HTR-8/SVneo (cell line): Measurements from ENCODE around the gene CD37.

Experiments
- DNase-seq: peaks from one replicate; pipeline ENCODE4 v3.0.0; 2011; ENCODE audit warnings: low spot score, mixed read lengths; ENCODE audit not compliant: insufficient read length
- FAIRE-seq: peaks from 2 replicates; lab custom pipeline; 2011; peaks lifted over from hg19 to GRCh38; lab: Jason Lieb, UNC

CD37 gene

DNA sequence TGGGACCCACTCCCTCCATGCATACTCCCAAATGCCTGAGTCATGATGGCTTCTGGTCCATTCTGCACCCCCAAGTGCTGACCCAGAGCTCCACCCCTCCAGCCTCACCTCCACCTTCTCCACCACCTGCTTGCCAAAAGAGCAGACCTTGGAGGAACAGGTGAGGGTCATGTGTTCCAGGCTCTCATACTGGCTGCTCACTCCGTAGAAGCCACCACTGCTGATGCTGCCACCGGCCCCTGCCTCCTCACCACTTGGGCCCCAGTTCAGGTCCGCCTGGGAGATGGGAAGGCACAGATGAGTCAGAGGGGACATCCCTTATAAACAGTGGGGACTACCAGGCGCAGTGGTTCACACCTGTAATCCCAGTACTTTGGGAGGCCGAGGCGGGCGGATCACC lies 7.9 kb downstream of the CD37 start:
- no peak for FAIRE-seq
- DNase-seq, result no peak

DNA sequence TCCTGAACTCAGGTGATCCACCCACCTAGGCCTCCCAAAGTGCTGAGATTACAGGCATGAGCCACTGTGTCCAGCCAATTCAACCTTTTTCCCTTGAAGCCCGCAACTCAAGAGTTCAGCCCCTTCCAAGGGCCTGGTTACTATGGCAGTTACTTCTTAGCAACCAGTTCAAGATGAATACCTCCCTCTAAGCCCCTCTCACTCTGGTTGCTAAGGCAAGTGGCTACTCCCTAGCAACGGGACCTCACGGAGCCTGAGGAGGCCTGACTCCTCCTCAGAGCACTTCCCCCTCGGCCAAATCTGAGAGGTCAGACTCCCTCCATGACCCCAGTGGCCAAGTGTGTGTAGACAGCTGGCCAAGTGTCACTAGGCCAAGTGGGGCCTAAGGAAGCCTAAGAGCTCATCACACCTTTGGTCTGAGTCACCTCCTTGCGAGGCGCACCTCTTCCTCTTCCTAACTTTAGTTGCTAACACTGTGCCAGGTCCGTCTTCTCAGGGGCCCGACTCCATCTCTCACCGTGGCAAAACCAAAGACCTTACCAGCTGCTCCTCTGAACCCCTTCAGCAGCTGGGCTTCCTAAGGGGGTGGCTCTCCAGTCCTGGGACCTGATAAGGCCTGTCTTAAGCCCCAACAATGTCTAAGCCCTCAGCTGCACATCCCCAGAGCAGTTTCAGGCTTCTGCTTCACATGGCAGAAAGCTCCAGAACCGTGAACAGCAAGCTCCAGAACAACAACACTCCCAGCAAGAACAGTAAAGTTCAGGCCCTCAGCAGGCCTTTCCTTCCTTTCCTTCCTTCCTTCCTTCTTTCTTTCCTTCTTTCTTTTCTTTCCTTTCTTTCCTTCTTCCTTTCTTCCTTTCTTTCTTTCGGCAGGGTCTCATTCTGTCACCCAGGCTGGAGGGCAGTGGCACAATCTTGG lies 9.6 kb downstream of the CD37 start:
- DNase-seq, result no peak

DNA sequence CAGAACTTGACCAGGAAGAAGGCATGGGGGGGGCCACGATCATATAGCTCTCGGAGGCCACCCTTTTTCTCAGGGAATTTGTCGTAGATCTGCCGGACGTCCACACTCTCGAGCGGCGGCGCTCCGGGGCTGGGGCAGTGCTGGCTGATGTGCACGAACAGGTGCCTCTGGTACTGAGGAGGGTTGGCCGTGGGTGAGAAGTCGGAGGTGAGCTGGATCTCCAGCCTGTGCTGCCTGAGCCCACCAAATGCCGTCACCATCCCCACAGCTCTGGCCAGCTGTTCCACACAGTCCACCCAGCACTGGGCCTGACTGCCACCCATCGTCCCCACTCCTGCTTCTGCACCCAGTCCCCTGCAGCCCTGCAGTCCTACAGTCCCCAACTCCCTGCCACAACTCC lies 12.0 kb downstream of the CD37 start:
- no peak for DNase-seq

More for the DNA sequence above, 9.6 kb downstream of the CD37 start:
- FAIRE-seq, result no peak

GRCh38 chr19:49347835-49348234 lies 12.6 kb downstream of the CD37 start:
- DNase-seq, result peak; percentile 62

More for the DNA sequence above, 12.0 kb downstream of the CD37 start:
- no peak for FAIRE-seq

DNA sequence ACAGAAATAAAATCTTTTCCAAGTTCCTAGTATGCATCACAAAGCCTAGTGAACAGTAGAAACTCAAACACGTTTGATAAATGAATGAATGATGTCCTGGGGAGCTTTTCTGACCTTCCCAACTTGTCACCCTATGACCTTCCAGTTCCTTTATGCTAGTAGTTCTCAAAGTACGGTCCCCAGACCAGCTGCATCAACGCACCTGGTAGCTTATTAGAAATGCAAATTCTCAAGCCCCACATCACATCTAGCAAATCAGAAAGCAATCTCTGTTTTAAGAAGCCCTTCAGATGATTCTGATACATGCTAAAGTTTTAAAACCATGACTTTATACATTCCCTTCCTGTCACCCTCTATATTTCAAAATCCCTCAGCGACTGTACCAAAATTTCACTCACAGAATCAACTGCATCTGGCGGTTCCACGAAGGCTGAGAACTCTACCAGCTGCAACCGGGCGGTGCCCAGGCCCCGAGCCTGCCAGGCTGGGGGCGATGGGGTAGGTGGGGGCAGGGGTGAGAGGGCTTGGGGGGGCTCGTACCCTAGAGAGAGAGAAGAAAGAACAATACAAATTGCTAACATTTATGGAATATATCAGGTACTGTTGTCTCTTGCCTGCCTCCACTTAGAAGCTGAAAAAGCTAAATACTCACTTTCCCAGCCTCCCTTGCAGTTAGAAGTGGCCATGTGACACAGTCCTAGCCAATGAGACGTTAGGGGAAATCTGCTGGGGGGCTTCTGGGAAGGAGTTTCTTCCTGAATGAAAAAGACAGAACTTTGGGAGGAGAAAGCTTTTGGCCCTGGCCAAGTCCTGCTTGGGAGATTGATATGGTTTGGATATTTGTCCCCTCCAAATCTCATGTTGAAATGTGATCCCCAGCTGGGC lies 13.3 kb downstream of the CD37 start:
- no peak for FAIRE-seq
- DNase-seq, result no peak

More at GRCh38 chr19:49347835-49348234, 12.6 kb downstream of the CD37 start:
- FAIRE-seq, result no peak

DNA sequence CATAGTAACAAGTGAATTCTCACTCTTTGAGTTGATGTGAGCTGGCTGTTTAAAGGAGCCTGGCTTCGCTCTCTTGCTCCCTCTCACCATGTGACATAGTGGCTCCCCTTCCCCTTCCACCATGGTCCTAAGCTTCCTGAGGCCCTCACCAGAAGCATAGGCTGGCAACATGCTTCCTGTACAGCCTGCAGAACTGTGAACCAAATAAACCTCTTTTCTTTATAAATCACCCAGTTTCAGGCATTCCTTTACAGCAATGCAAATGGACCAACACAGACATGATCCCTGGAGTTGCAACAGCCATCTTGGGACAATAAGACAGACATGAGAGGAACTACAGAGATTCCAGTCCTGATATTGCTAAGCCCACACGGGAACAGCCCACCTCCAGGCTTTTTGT lies 14.4 kb downstream of the CD37 start:
- no peak for DNase-seq
- FAIRE-seq, result no peak

GRCh38 chr19:49355909-49356353 lies 20.7 kb downstream of the CD37 start:
- DNase-seq, result no peak
- FAIRE-seq, result no peak

- no peak for DNase-seq
- no peak for FAIRE-seq
Observed at GRCh38 chr19:49356382-49356781, 21.2 kb downstream of the CD37 start.

DNA sequence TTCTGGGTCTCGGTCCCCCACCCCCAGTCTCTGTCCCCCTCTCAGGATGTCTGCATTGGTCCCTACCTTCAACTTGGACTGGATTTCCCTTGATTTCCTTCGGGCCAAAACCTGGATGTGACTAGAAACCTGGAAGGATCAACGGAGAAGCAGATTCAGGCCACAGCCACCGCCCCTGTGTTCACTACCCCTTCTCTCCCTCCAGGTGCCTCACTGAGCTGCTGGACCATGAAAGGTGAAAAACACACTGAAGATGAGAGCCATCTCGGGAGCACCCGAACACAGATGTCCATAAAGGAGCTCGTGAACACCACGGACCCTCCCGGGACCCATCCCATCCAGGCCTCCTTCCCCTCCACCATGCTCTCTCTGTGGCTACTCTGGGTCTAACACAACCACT lies 22.0 kb downstream of the CD37 start:
- FAIRE-seq (no peak), DNase-seq (no peak)

DNA sequence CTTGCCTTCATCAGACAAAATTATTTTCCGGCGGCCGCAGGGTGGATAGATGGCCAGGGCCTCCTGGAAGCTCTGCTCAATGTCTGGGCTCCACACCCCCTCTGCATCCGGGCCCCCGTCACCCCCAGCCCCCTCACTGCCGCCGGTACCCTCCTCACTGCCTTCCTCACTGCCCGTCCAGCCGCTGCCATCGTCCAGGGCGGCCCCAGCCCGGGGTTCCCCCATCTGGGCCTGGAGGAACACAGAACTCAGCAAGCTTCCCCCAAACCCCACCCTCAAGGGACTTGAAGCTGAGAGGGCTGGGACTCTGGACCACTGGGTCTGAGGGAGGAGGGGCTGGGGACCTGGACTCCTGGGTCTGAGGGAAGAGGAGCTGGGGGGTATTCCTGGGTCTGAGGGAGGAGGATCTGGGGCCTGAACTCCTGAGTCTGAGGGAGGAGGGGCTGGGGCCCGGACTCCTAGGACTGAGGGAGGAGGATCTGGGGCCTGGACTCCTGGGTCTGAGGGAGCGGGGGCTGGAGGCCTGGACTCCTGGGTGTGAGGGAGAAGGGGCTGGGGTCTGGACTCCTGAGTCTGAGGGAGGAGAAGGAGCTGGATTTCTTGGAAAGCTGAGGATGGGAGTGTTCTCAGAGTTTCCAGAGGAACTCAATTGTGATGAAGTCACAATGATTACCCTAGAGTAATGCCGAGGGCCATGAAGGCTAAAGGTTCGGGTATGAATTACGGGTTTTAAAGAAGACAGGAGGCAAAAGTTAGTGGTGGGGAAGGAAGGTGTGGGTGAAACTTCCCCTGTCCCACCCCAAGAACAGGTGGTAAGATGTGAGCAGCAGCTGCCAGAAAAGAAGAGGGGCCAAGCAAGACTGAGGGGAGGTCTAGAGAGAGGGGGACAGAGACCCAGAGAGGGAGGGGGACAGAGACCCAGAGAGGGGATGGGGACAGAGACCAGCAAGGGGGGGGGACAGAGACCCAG lies 24.9 kb downstream of the CD37 start:
- DNase-seq (no peak), FAIRE-seq (no peak)

DNA sequence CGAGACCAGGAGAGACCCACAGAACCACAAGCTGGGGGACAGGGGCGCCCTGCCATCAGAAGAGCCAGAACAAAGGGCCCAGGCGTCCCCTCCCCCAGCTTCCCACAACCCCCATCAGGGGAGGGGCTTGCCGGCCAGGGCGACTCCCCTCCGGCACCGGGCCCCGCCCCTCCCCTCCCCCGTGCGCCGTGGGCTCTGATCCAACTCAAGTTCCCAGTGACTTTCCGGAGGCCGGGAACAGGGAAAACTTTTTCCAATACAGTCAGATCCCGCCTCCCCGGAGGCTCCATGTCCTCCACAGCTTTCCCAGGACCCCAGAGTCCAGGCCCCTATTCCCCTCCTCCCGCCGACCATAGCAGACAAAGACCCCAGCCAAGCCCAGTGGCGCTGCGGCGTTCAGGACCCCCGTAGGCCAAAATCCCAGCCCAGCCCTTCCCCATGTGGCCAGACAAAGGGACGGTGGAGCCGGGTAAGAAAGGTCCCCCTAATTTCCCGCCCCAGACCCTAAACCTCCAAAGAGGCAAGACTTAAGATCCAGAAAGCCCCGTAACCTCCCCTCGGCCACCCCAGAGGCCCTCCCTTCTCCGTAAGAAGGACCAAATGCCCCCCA lies 26.3 kb downstream of the CD37 start:
- DNase-seq, result peak; percentile 76
- FAIRE-seq, result no peak

DNA sequence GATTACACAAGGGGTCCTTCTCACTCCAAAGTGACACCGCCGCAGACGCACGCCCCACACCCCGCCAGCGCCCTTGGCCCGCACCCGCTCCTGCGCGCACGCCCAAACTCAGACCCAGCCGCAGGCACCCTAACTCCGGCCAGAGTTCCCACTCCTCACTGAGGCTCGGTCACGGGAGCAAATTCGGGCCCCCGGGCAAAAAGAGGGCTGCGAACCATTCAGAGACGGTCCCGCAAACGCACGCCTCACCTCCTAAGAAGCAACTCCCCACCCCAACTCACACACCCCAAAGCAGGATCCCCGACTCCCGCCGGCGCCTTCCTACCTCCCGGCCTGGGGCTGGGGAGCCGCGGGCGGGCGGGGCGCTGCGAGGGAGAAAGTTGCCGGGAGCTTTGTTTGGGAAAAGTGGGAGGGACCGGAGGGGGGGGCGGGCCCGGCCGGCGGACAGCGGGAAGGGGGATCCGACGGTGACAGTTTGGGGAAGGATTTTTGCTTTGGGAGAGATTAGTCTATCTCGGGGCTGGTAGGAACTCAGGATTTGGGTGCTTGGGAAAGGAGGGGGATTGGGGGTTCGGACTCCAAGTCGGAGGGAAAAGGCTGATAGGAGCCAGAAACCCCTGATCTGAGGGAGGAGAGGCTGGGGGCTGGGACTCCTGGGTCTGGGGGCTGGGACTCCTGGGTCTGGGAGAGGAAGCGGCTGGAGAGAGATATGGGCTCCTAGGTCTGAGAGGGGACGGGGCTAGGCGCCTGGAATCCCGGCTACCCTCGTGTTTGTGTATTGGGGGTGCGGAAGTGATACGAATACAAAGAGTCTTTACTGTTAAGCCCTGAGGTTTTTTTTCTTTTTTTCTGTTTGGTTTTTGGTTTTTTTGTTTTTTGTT lies 27.1 kb downstream of the CD37 start, which contains the start of gene TEAD2:
Gene TEAD2 (minus strand): TSS at position 369 of the 881 bp plus-strand sequence. CDS start 2,341 bp downstream, outside the sequence.
- FAIRE-seq, result no peak
- peak; percentile 66 for DNase-seq

GRCh38 chr19:49362929-49363267 lies 27.7 kb downstream of the CD37 start:
- FAIRE-seq, result no peak
- peak; percentile 29 for DNase-seq

GRCh38 chr19:49363268-49364082 lies 28.3 kb downstream of the CD37 start, which contains the start of gene DKKL1:
TSS of gene DKKL1 (plus strand) at chr19:49363877. CDS start at chr19:49363999, 122 bp downstream.
- peak; percentile 96 for DNase-seq
- FAIRE-seq, result peak; percentile 99

GRCh38 chr19:49364083-49364737 lies 29.0 kb downstream of the CD37 start:
- no peak for FAIRE-seq
- no peak for DNase-seq

DNA sequence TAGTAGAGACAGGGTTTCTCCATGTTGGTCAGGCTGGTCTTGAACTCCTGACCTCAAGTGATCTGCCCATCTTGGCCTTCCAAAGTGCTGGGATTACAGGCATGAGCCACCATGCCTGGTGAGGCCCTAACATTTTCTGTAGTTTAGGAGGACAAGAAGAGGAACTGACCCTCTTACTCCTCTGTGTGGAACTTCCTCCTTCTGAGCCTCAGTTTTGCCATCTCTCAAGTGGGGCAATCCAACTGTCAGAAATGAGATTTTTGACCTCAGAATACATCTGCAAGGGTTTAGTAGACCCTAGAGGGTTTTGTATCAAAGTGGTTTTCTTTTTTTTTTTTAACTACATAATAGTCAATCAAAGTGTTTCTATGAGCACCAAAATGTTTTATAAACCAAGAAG lies 30.9 kb downstream of the CD37 start:
- DNase-seq (no peak), FAIRE-seq (no peak)
